Neural cell (in vitro differentiated cells): ENCODE data around the gene LRMDA. TPM values are rescaled to one million over a fixed set of nuclear protein-coding genes. Genes with fewer than 3 reads are reported as not detected.

Source experiments
- H2AFZ ChIP-seq: fragments of 200-600, 300-800 bp; sonication (generic), shearing (Covaris generic); 2 replicates; pipeline ENCODE4 v1.6.0; 2014; ENCODE audit warnings: low read depth, mild to moderate bottlenecking, antibody characterized with exemption, low read length, moderate library complexity
- H3F3A ChIP-seq: fragments of 200-600 bp; shearing (Covaris generic); 2 replicates; pipeline ENCODE4 v1.6.1; 2016; ENCODE audit warnings: mild to moderate bottlenecking, moderate library complexity, mixed read lengths, antibody characterized with exemption, low read length; ENCODE audit not compliant: insufficient read depth, poor library complexity, severe bottlenecking
- H3K27ac ChIP-seq: fragments of 200-600, 300-800 bp; sonication (generic), shearing (Covaris generic); 2 replicates; pipeline ENCODE4 v1.5.1; 2014; ENCODE audit warnings: mild to moderate bottlenecking, low read length, moderate library complexity
- H3K27me3 ChIP-seq: fragments of 300-800, 200-600 bp; sonication (generic), shearing (Covaris generic); 2 replicates; pipeline ENCODE4 v1.6.0; 2014; ENCODE audit warnings: mild to moderate bottlenecking, low read depth, low read length, moderate library complexity; ENCODE audit not compliant: insufficient read depth
- H3K36me3 ChIP-seq: fragments of 300-800, 200-600 bp; sonication (generic), shearing (Covaris generic); 2 replicates; pipeline ENCODE4 v1.5.1; 2014; ENCODE audit warnings: mild to moderate bottlenecking, antibody characterized with exemption, low read length, moderate library complexity; ENCODE audit not compliant: insufficient read depth
- H3K4me2 ChIP-seq: fragments of 300-800, 200-600 bp; sonication (generic), shearing (Covaris generic); 2 replicates; pipeline ENCODE4 v1.6.0; 2014; ENCODE audit warnings: mild to moderate bottlenecking, low read length
- H3K4me3 ChIP-seq: fragments of 300-800, 200-600 bp; sonication (generic), shearing (Covaris generic); 2 replicates; pipeline ENCODE4 v1.5.1; 2014; ENCODE audit warnings: mild to moderate bottlenecking, low read length, moderate library complexity
- H3K79me2 ChIP-seq: fragments of 200-600 bp; shearing (Covaris generic); replicated peaks from 2 replicates; pipeline ENCODE4 v1.6.0; 2014; ENCODE audit warnings: mild to moderate bottlenecking, low read length, moderate library complexity; ENCODE audit not compliant: insufficient read depth
- H3K9ac ChIP-seq: fragments of 300-800, 200-600 bp; sonication (generic), shearing (Covaris generic); 2 replicates; pipeline ENCODE4 v1.6.1; 2016; ENCODE audit warnings: mild to moderate bottlenecking, low read length, mixed read lengths
- H3K9me2 ChIP-seq: fragments of 200-600 bp; shearing (Covaris generic); 2 replicates; pipeline ENCODE4 v1.6.1; 2016; ENCODE audit warnings: mild to moderate bottlenecking, low read length, mixed read lengths; ENCODE audit not compliant: insufficient read depth
- H3K9me3 ChIP-seq: fragments of 200-600, 300-800 bp; sonication (generic), shearing (Covaris generic); 2 replicates; pipeline ENCODE4 v1.6.1; 2016; ENCODE audit warnings: mild to moderate bottlenecking, mixed run types, low read length, moderate library complexity, mixed read lengths
- H4K20me1 ChIP-seq: fragments of 200-600 bp; shearing (Covaris generic); 2 replicates; pipeline ENCODE4 v1.6.1; 2016; ENCODE audit warnings: mild to moderate bottlenecking, mixed run types; ENCODE audit not compliant: insufficient read depth
- EP300 ChIP-seq: fragments of 450-650 bp; conservative IDR thresholded peaks from 2 replicates; pipeline ENCODE4 v1.6.1; 2014; ENCODE audit warnings: antibody characterized with exemption, mild to moderate bottlenecking, moderate library complexity; ENCODE audit not compliant: poor library complexity, severe bottlenecking
- EZH2 ChIP-seq: fragments of 200-600, 300-800 bp; shearing (Covaris generic), sonication (generic); IDR thresholded peaks from 2 replicates; pipeline ENCODE4 v1.6.1; 2014; ENCODE audit warnings: antibody characterized with exemption, low read length, borderline replicate concordance, mild to moderate bottlenecking; ENCODE audit not compliant: insufficient read depth, poor library complexity, severe bottlenecking
- MXI1 ChIP-seq: fragments of 450-650 bp; conservative IDR thresholded peaks from 2 replicates; pipeline ENCODE4 v1.6.1; 2014; ENCODE audit warnings: antibody characterized with exemption, mild to moderate bottlenecking; ENCODE audit not compliant: poor library complexity, severe bottlenecking
- POLR2AphosphoS5 ChIP-seq: IDR thresholded peaks from 2 replicates; pipeline ENCODE4 v1.6.1; 2012
- RAD21 ChIP-seq: fragments of 450-650 bp; conservative IDR thresholded peaks from 2 replicates; pipeline ENCODE4 v1.6.1; 2014; ENCODE audit warnings: antibody characterized with exemption, mild to moderate bottlenecking, moderate library complexity
- SMC3 ChIP-seq: fragments of 450-650 bp; conservative IDR thresholded peaks from 2 replicates; pipeline ENCODE4 v1.6.1; 2014; ENCODE audit warnings: antibody characterized with exemption, mild to moderate bottlenecking, moderate library complexity; ENCODE audit not compliant: poor library complexity
- TAF1 ChIP-seq: IDR thresholded peaks from 2 replicates; pipeline ENCODE4 v1.6.1; 2012; ENCODE audit warnings: low read depth
- polyA plus RNA-seq: library from polyadenylated mRNA; depleted of rRNA; stranded (reverse); fragments of >200 nt; gene quantifications from 2 replicates; pipeline ENCODE4 v1.2.3, GENCODE V29; 2014
- TF ChIP-seq, protein P1 (sequence below): fragments of 450-650 bp; IDR thresholded peaks from 2 replicates; pipeline ENCODE4 v1.5.1; 2014; ENCODE audit warnings: antibody characterized with exemption, mild to moderate bottlenecking, moderate library complexity; ENCODE audit not compliant: poor library complexity, severe bottlenecking
- TF ChIP-seq, protein P2 (sequence below): IDR thresholded peaks from 2 replicates; pipeline ENCODE4 v1.6.1; 2012; ENCODE audit warnings: borderline replicate concordance

LRMDA gene
- polyA plus RNA-seq, 1 donor from 2014 or later = 5.6 TPM

- Histone ChIP-seq H3K9me2 (no peaks in the 10 kb centered on the region), H3K36me3 (no peaks in the 10 kb centered on the region), H3K4me2 (no peak overlapping the region), H3K79me2 (no peaks in the 10 kb centered on the region), H3K9ac (no peak overlapping the region), H4K20me1 (no peaks in the 10 kb centered on the region), H3K27ac (no peak overlapping the region), H3F3A (no peaks in the 10 kb centered on the region), H3K4me3 (no peak overlapping the region), H3K27me3 (no peaks in the 10 kb centered on the region), H2AFZ (no peak overlapping the region), H3K9me3 (peaks cover 5% of the 10 kb centered on the region)
- TF ChIP-seq EP300 = no peak
- no peak for TF ChIP-seq TAF1
- no peak for TF ChIP-seq MXI1
- TF ChIP-seq SMC3 = no peak
- TF ChIP-seq RAD21 = no peak
- TF ChIP-seq, protein P1, sequence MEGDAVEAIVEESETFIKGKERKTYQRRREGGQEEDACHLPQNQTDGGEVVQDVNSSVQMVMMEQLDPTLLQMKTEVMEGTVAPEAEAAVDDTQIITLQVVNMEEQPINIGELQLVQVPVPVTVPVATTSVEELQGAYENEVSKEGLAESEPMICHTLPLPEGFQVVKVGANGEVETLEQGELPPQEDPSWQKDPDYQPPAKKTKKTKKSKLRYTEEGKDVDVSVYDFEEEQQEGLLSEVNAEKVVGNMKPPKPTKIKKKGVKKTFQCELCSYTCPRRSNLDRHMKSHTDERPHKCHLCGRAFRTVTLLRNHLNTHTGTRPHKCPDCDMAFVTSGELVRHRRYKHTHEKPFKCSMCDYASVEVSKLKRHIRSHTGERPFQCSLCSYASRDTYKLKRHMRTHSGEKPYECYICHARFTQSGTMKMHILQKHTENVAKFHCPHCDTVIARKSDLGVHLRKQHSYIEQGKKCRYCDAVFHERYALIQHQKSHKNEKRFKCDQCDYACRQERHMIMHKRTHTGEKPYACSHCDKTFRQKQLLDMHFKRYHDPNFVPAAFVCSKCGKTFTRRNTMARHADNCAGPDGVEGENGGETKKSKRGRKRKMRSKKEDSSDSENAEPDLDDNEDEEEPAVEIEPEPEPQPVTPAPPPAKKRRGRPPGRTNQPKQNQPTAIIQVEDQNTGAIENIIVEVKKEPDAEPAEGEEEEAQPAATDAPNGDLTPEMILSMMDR = no peak
- TF ChIP-seq EZH2 = no peak
- TF ChIP-seq POLR2AphosphoS5 = no peak
- TF ChIP-seq, protein P2, sequence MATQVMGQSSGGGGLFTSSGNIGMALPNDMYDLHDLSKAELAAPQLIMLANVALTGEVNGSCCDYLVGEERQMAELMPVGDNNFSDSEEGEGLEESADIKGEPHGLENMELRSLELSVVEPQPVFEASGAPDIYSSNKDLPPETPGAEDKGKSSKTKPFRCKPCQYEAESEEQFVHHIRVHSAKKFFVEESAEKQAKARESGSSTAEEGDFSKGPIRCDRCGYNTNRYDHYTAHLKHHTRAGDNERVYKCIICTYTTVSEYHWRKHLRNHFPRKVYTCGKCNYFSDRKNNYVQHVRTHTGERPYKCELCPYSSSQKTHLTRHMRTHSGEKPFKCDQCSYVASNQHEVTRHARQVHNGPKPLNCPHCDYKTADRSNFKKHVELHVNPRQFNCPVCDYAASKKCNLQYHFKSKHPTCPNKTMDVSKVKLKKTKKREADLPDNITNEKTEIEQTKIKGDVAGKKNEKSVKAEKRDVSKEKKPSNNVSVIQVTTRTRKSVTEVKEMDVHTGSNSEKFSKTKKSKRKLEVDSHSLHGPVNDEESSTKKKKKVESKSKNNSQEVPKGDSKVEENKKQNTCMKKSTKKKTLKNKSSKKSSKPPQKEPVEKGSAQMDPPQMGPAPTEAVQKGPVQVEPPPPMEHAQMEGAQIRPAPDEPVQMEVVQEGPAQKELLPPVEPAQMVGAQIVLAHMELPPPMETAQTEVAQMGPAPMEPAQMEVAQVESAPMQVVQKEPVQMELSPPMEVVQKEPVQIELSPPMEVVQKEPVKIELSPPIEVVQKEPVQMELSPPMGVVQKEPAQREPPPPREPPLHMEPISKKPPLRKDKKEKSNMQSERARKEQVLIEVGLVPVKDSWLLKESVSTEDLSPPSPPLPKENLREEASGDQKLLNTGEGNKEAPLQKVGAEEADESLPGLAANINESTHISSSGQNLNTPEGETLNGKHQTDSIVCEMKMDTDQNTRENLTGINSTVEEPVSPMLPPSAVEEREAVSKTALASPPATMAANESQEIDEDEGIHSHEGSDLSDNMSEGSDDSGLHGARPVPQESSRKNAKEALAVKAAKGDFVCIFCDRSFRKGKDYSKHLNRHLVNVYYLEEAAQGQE = no peak
Measured at GRCh38 chr10:76150876-76151288, 719.5 kb downstream of the LRMDA start.

DNA sequence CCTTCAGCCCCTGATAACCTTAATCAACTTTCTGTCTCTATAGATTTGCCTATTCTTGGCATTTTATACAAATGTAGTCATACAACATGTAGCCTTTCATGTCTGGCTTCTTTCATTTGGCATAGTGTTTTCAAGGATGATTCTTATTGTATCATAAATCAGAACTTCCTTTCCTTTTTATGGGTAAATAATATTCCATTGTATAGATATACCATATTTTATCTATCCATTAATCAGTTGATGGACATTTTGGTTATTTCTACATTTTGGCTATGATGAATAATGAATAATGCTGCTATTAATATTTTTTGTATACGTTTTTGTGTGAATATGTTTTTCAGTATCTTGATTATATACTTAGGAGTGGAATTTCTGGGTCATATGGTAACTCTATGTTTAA is 720.8 kb downstream of the LRMDA start:
- Histone ChIP-seq H3K4me2 (no peak overlapping the region), H3K9me2 (no peaks in the 10 kb centered on the region), H2AFZ (no peak overlapping the region), H3K27ac (no peak overlapping the region), H3K4me3 (no peak overlapping the region), H3K9me3 (peaks cover 5% of the 10 kb centered on the region), H3K36me3 (no peaks in the 10 kb centered on the region), H3K9ac (no peak overlapping the region), H3K79me2 (no peaks in the 10 kb centered on the region), H3F3A (no peaks in the 10 kb centered on the region), H3K27me3 (no peaks in the 10 kb centered on the region), H4K20me1 (no peaks in the 10 kb centered on the region)
- TF ChIP-seq RAD21 (no peak), MXI1 (no peak), EP300 (no peak), EZH2 (no peak), TAF1 (no peak), POLR2AphosphoS5 (no peak), SMC3 (no peak)
- TF ChIP-seq, protein P1 = no peak
- TF ChIP-seq, protein P2 = no peak
